ENCODE measurements around the gene NR2F1.
A peak's percentile ranks its signal among the peaks of the same experiment; 100 is the strongest.

NR2F1 gene

DNA sequence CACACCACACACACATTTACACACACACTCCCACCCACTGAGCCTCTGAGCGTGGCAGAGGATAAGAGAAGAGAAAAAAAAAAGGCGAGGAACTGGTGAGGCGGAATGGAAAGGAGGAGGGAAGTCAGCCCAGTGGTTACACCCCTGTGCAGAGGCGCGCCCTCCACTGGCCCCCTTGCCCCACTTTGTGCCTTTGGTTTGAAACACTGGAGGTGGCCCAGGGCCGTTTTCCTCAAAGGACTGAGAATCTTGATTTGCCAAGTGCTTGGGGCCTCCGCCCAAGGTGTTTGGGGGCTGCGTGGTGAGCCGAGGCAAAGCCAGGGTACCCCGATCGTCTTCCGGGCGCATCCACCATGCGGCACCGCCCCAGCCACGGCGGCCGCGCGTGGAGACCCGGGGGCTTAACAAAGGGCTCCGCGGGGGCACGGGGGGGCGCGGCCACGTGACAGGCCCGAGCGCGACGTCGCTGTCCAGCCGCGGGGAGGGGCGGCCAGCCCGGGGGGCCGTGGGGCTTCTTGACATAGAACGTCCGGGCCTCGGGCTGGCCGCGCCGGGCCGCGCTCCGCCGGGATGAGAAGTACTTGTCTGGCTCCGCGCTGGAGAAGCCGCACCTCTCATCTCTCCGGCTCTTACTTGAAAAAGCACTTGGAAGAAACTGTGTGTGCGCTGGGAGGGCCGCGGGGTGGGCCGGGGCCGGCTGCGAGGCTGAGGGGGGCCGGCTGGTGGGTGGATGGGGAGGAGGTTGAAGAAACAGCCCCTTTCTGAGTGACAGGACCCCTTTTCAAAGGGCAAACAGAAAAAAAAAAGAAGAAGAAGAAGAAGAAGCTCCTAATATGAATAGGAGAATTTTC lies 21.0 kb downstream of the NR2F1 start:
- Histone ChIP-seq H3K9me3 (ENCODE audit: control insufficient read depth, insufficient read depth, low read depth, low read length) (no peaks in the 10 kb centered on the region), H3K4me1 (ENCODE audit: control insufficient read depth, insufficient read depth, low read length) (peaks cover 38% of the 10 kb centered on the region), H3K4me3 (ENCODE audit: low read depth, low read length) (no peak overlapping the region), H3K27ac (ENCODE audit: extremely low read depth, low read depth, low read length) (no peak overlapping the region), H3K36me3 (ENCODE audit: control insufficient read depth in 2 of 2, insufficient read depth in 1 of 2, low read length in 2 of 2) (no peaks in the 10 kb centered on the region)
- POLR2A ChIA-PET = no interaction called here
- CTCF ChIA-PET = no interaction called here
- TF ChIP-seq, protein P1, sequence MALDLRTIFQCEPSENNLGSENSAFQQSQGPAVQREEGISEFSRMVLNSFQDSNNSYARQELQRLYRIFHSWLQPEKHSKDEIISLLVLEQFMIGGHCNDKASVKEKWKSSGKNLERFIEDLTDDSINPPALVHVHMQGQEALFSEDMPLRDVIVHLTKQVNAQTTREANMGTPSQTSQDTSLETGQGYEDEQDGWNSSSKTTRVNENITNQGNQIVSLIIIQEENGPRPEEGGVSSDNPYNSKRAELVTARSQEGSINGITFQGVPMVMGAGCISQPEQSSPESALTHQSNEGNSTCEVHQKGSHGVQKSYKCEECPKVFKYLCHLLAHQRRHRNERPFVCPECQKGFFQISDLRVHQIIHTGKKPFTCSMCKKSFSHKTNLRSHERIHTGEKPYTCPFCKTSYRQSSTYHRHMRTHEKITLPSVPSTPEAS (tag by site-specific recombination; IDR thresholded peaks at IDR 0.05) = peak; percentile 88
- no peak for TF ChIP-seq MYNN (tag by site-specific recombination; IDR thresholded peaks at IDR 0.05; ENCODE audit: borderline replicate concordance)
- TF ChIP-seq ZFHX2 (tag by site-specific recombination; conservative IDR thresholded peaks at IDR 0.05) = peak; percentile 40

DNA sequence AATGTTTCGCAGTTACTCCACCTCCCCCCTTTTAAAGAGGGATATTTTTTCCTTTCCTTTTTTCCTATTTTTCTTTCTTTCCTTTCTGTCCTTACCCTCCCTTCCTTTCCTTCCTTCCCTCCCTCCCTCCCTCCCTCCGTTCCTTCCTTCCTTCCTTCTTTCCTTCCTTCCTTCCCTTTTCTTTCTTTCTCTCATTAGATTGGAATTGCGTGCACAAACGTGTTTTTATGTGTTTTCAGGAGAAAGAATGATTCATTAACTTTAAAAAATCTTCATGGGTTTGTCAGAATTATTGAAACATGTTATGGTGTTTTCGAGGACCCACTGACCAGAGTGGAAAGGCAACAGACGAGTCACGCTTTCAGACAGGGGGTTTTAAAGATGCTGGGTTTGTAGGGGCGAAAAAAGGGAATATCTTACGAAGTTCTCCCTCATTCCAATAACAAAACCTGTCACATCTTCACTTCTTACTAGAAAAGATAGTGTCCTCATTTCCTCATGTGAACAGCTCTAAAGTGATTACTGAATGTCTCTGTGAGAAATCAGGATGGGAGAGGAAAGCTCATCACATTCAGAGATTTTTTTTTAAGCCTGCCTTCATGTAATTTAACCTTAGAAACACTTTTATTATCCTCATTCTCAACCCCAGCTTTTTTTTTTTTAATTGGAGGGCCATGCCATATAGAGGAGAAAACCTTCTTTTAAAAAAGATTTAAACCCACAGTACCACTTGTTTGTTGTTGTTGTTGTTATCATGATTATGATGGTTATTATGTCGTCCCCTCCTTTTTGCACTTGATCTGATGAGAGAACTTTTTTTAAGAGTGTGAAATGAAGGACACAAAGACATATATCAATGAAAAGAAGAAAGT lies 21.9 kb downstream of the NR2F1 start:
- H3K4me3 ChIP-seq (ENCODE audit: low read depth, low read length) = no peak overlapping the region
- H3K27ac ChIP-seq (ENCODE audit: extremely low read depth, low read depth, low read length) = no peak overlapping the region
- peaks cover 29% of the 10 kb centered on the region for H3K4me1 ChIP-seq (ENCODE audit: control insufficient read depth, insufficient read depth, low read length)
- no peak for TF ChIP-seq ZNF248 (tag by site-specific recombination; IDR thresholded peaks at IDR 0.05)
- TF ChIP-seq, protein P2, sequence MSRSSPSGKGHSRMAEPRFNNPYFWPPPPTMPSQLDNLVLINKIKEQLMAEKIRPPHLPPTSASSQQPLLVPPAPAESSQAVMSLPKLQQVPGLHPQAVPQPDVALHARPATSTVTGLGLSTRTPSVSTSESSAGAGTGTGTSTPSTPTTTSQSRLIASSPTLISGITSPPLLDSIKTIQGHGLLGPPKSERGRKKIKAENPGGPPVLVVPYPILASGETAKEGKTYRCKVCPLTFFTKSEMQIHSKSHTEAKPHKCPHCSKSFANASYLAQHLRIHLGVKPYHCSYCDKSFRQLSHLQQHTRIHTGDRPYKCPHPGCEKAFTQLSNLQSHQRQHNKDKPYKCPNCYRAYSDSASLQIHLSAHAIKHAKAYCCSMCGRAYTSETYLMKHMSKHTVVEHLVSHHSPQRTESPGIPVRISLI (tag by site-specific recombination; IDR thresholded peaks at IDR 0.05) = peak; percentile 27; the same call in 1 of the 2 replicates
- peak; percentile 80 for TF ChIP-seq ZNF366 (tag by site-specific recombination; conservative IDR thresholded peaks at IDR 0.05)
- TF ChIP-seq ZNF549 (tag by site-specific recombination; IDR thresholded peaks at IDR 0.05) = no peak
- no peak for TF ChIP-seq ZNF223 (tag by site-specific recombination; IDR thresholded peaks at IDR 0.05)
- H3K9me3 ChIP-seq (ENCODE audit: control insufficient read depth, insufficient read depth, low read depth, low read length) = no peaks in the 10 kb centered on the region
- ChIA-PET POLR2A (no interaction called here), CTCF (interaction anchor here (1.0 kb wide), 1 partner anchor 71 kb away, joined by 5 read pairs; no protein-coding TSS in a partner anchor)
- no peaks in the 10 kb centered on the region for H3K36me3 ChIP-seq (ENCODE audit: control insufficient read depth in 2 of 2, insufficient read depth in 1 of 2, low read length in 2 of 2)

DNA sequence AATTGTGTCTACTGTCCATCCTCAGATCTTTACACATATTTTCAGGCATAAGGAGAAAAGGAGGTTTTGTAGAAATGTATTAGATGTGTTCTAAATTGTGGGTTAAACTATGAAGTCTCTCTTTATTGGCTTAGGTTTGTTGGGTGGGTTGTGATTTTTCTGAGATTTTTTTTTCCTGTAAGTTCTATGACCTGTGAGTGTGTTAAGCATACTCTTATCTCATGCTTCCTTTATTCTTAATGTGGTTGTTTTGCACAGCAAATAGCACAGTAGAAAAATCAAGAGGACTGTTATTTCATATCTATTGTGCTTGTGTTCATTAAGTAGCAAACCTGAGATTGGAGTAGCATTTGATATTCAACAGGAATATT lies 23.3 kb downstream of the NR2F1 start:
- POLR2A ChIA-PET = interaction anchor here (0.9 kb wide), 1 partner anchor 21 kb away, joined by 3 read pairs; no protein-coding TSS in a partner anchor
- Histone ChIP-seq H3K4me1 (ENCODE audit: control insufficient read depth, insufficient read depth, low read length) (peaks cover 18% of the 10 kb centered on the region), H3K4me3 (ENCODE audit: low read depth, low read length) (no peak overlapping the region), H3K36me3 (ENCODE audit: control insufficient read depth in 2 of 2, insufficient read depth in 1 of 2, low read length in 2 of 2) (no peaks in the 10 kb centered on the region), H3K9me3 (ENCODE audit: control insufficient read depth, insufficient read depth, low read depth, low read length) (no peaks in the 10 kb centered on the region), H3K27ac (ENCODE audit: extremely low read depth, low read depth, low read length) (no peak overlapping the region)
- CTCF ChIA-PET = interaction anchor here (0.8 to 3.1 kb wide), 8 partner anchors 12 to 199 kb away, joined by 3 to 27 read pairs (median 5); partner anchors contain the start of gene NR2F1
- TF ChIP-seq GFI1B (tag by site-specific recombination; IDR thresholded peaks at IDR 0.05) (peak; percentile 69), ZNF133 (tag by site-specific recombination; IDR thresholded peaks at IDR 0.05) (no peak)

DNA sequence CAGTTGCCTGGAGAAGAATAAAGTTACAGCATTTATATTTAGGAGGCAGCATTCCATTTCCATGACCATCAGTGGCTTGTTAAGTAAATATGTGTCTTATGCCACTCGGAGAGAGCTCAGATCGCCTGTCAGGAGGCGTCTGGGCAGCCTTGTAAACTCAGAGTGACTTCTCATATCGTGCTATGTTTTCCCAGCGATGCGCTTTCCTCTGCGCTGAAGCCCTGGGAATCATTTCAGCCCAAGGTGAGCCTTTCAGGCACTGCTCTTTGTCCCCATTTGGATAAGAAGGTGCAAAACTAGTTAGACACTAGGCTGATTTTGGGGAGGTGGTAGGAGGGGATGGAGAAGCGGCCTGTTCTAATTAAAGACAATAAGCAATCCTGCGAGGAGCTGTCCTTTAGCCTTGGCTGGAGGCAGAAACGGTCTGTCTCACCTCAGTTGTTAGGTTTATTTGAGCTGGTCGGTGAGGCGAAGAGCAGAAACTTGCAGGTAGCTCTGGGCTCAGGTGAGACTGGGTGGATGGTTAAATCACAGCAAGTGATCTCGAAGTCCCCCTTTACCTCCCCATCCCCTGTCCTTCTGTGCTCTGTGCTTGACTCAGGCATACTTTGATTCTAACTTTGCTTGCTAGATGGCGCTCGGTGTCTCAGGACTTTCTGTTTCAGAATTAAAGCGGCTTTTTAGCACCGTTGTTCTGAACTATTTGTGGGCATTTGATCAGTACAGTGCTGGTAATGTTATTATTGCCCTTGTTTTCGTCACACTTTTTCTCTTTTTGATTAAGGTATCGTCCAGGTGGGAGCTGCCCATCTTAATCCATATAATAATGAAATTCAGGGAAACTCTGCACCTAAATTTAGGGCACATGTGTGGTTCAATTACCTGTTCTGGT lies 24.6 kb downstream of the NR2F1 start:
- H3K9me3 ChIP-seq (ENCODE audit: control insufficient read depth, insufficient read depth, low read depth, low read length) = no peaks in the 10 kb centered on the region
- no peak overlapping the region; the same call in 1 of the 2 replicates for H3K27ac ChIP-seq (ENCODE audit: extremely low read depth, low read depth, low read length)
- ChIA-PET POLR2A (interaction anchor here (0.9 to 1.0 kb wide), 2 partner anchors 16 to 22 kb away, joined by 3 read pairs; no protein-coding TSS in a partner anchor), CTCF (interaction anchor here (0.7 to 3.1 kb wide), 26 partner anchors 11 to 1967 kb away, joined by 3 to 27 read pairs (median 3); partner anchors contain the start of gene NR2F1)
- H3K4me1 ChIP-seq (ENCODE audit: control insufficient read depth, insufficient read depth, low read length) = peaks cover 18% of the 10 kb centered on the region
- no peak overlapping the region; the same call in 1 of the 2 replicates for H3K4me3 ChIP-seq (ENCODE audit: low read depth, low read length)
- H3K36me3 ChIP-seq (ENCODE audit: control insufficient read depth in 2 of 2, insufficient read depth in 1 of 2, low read length in 2 of 2) = no peaks in the 10 kb centered on the region
- TF ChIP-seq, protein P3, sequence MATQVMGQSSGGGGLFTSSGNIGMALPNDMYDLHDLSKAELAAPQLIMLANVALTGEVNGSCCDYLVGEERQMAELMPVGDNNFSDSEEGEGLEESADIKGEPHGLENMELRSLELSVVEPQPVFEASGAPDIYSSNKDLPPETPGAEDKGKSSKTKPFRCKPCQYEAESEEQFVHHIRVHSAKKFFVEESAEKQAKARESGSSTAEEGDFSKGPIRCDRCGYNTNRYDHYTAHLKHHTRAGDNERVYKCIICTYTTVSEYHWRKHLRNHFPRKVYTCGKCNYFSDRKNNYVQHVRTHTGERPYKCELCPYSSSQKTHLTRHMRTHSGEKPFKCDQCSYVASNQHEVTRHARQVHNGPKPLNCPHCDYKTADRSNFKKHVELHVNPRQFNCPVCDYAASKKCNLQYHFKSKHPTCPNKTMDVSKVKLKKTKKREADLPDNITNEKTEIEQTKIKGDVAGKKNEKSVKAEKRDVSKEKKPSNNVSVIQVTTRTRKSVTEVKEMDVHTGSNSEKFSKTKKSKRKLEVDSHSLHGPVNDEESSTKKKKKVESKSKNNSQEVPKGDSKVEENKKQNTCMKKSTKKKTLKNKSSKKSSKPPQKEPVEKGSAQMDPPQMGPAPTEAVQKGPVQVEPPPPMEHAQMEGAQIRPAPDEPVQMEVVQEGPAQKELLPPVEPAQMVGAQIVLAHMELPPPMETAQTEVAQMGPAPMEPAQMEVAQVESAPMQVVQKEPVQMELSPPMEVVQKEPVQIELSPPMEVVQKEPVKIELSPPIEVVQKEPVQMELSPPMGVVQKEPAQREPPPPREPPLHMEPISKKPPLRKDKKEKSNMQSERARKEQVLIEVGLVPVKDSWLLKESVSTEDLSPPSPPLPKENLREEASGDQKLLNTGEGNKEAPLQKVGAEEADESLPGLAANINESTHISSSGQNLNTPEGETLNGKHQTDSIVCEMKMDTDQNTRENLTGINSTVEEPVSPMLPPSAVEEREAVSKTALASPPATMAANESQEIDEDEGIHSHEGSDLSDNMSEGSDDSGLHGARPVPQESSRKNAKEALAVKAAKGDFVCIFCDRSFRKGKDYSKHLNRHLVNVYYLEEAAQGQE (tag by site-specific recombination; IDR thresholded peaks at IDR 0.05) = peak; percentile 86
- TF ChIP-seq HOXD13 (CRISPR knock-in tag; IDR thresholded peaks at IDR 0.05; ENCODE audit: borderline replicate concordance) = peak; percentile 14; the same call in 1 of the 2 replicates
- 0 out of 2 replicates have a peak, but pooled peaks have one; percentile 17 for TF ChIP-seq ZNF596 (tag by site-specific recombination; IDR thresholded peaks at IDR 0.05)
- TF ChIP-seq MZF1 (tag by site-specific recombination; IDR thresholded peaks at IDR 0.05; ENCODE audit: borderline replicate concordance) = peak; percentile 98
- peak; percentile 99 for TF ChIP-seq ZNF660 (tag by site-specific recombination; IDR thresholded peaks at IDR 0.05)
- peak; percentile 11; the same call in 1 of the 2 replicates for TF ChIP-seq SP7 (tag by site-specific recombination; IDR thresholded peaks at IDR 0.05)
- peak; percentile 90 for TF ChIP-seq ZBTB17 (tag by site-specific recombination; IDR thresholded peaks at IDR 0.05)
